Fibroblast of lung (primary cell): ENCODE results near the gene PRPF6. TPM values are rescaled to one million over a fixed set of nuclear protein-coding genes. Genes with fewer than 3 reads are reported as not detected.
"Not testable (repeated sequence)": the region's sequence is repeated elsewhere in the genome, so short reads cannot be mapped to it uniquely, and the experiment has no call there.

ENCODE experiments used
- DNase-seq, 2 donors: peaks; one replicate each; pipeline versions ENCODE4 v3.0.0 to v3.0.0-alpha.2; 2010; ENCODE audit warnings: low read depth in 2 of 2
- H2AFZ ChIP-seq: 2 replicates; pipeline ENCODE4 v1.5.1; 2012; ENCODE audit warnings: low read length, control low read depth, inconsistent platforms
- H3K27ac ChIP-seq: 2 replicates; pipeline ENCODE4 v1.5.1; 2011; ENCODE audit warnings: low read length, control low read depth; ENCODE audit not compliant: insufficient read depth
- H3K27me3 ChIP-seq: 2 replicates; pipeline ENCODE4 v1.5.1; 2011; ENCODE audit warnings: mild to moderate bottlenecking, low read length; ENCODE audit not compliant: control insufficient read depth, insufficient read depth
- H3K36me3 ChIP-seq: 2 replicates; pipeline ENCODE4 v1.5.1; 2011; ENCODE audit warnings: low read length; ENCODE audit not compliant: control insufficient read depth, insufficient read depth
- H3K4me1 ChIP-seq: 2 replicates; pipeline ENCODE4 v1.5.1; 2011; ENCODE audit warnings: low read length; ENCODE audit not compliant: control insufficient read depth, insufficient read depth; ENCODE audit errors: extremely low read depth
- H3K4me2 ChIP-seq: 2 replicates; pipeline ENCODE4 v1.5.1; 2011; ENCODE audit warnings: low read length, control low read depth; ENCODE audit not compliant: insufficient read depth; ENCODE audit errors: extremely low read depth
- H3K4me3 ChIP-seq, 4 experiments: fragments of 200-600 bp in 1 of 4; sonication (generic) in 1 of 4; replicated peaks in 1 of 4; 2 replicates each; pipeline ENCODE4 v1.5.1; 2011 to 2016; ENCODE audit warnings: low read length in 4 of 4, low read depth in 3 of 4, mild to moderate bottlenecking in 3 of 4, control low read depth in 2 of 4, inconsistent platforms in 1 of 4, mixed read lengths in 1 of 4; ENCODE audit not compliant: insufficient read depth in 1 of 4; ENCODE audit errors: control extremely low read depth in 1 of 4
- H3K79me2 ChIP-seq: 2 replicates; pipeline ENCODE4 v1.5.1; 2012; ENCODE audit warnings: mild to moderate bottlenecking, low read length, inconsistent platforms; ENCODE audit not compliant: control insufficient read depth, insufficient read depth
- H3K9ac ChIP-seq: 2 replicates; pipeline ENCODE4 v1.5.1; 2011; ENCODE audit warnings: mild to moderate bottlenecking, low read length, control low read depth; ENCODE audit not compliant: insufficient read depth
- H3K9me3 ChIP-seq: 2 replicates; pipeline ENCODE4 v1.5.1; 2012; ENCODE audit warnings: low read depth, low read length; ENCODE audit not compliant: control insufficient read depth, insufficient read depth
- H4K20me1 ChIP-seq: 2 replicates; pipeline ENCODE4 v1.5.1; 2011; ENCODE audit warnings: low read length; ENCODE audit not compliant: control insufficient read depth, insufficient read depth; ENCODE audit errors: extremely low read depth
- EZH2 ChIP-seq: IDR thresholded peaks from 2 replicates; pipeline ENCODE4 v1.5.1; 2012; ENCODE audit warnings: low read length, control low read depth, mild to moderate bottlenecking; ENCODE audit errors: missing control alignments
- polyA plus RNA-seq, 2 donors: library from polyadenylated mRNA; depleted of rRNA in 1 of 2; stranded (reverse) in 1 of 2; unstranded in 1 of 2; fragments of >200 nt; gene quantifications; 2 replicates each; pipeline ENCODE4 v1.2.1, GENCODE V29; 2011 to 2012; ENCODE audit warnings: missing spikeins in 1 of 2
- total RNA-seq: library from RNA; depleted of rRNA; stranded (reverse); fragments of >200 nt; gene quantifications from 2 replicates; pipeline ENCODE4 v1.2.1, GENCODE V29; 2014
- TF ChIP-seq, protein P1 (sequence below), 2 donors: IDR thresholded peaks in 1 of 2; conservative IDR thresholded peaks in 1 of 2; 1 replicate in 1 of 2; 2 replicates in 1 of 2; pipeline ENCODE4 v1.5.1; 2011 to 2012; ENCODE audit warnings: low read length in 2 of 2, control low read depth in 1 of 2, inconsistent platforms in 1 of 2, low read depth in 1 of 2, mild to moderate bottlenecking in 1 of 2

The PRPF6 gene
- total and polyA plus RNA-seq, 2 donors (not counting 1 experiment from before 2014, with no cell fraction given), result 28.2 to 52.0 TPM

DNA sequence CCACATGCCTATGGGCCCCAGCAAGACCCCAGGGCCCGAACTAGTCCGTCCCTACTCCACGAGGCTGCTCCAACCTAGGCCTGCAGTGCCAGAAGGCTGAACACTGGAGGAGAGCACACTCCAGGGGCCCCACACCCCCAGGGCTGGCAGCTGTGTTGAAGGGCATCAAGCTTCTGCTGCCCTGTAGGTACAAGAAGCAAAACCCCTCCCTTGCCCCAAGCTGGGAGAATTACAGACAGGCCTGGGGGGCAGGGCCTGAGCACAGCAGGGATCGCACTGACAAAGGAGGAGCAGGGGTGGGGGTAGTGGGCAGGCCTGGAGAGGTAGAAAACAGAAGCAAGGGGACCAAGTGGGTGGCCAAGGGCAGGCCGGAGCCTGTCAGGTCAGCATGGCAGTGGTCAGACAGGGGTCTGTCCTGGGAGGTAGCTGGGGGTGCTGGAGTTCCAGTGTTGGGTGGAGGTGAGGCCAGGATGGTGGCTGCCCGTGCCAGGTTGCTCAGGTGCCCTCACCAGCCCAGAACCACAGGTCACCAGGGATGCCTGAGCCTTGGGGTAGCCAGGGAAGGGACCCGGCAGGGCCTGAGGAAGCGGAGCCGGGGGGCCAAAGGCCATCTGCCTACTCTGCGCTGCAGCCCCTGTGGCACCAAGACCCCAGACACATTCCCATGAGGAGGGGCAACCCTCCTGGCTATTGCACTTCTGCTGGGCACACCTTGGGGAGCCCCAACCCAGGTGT lies 21.8 kb upstream of the PRPF6 start:
- Histone ChIP-seq H3K79me2 (peaks cover 20% of the 10 kb centered on the region), H3K9me3 (no peaks in the 10 kb centered on the region), H3K27ac (no peak overlapping the region), H3K4me2 (no peak overlapping the region), H4K20me1 (no peaks in the 10 kb centered on the region), H3K4me3 (no peak overlapping the region), H3K4me1 (peaks cover 16% of the 10 kb centered on the region), H3K36me3 (peaks cover 32% of the 10 kb centered on the region), H3K27me3 (no peaks in the 10 kb centered on the region), H3K9ac (no peak overlapping the region), H2AFZ (no peak overlapping the region)
- no peak for DNase-seq
- TF ChIP-seq, protein P1, sequence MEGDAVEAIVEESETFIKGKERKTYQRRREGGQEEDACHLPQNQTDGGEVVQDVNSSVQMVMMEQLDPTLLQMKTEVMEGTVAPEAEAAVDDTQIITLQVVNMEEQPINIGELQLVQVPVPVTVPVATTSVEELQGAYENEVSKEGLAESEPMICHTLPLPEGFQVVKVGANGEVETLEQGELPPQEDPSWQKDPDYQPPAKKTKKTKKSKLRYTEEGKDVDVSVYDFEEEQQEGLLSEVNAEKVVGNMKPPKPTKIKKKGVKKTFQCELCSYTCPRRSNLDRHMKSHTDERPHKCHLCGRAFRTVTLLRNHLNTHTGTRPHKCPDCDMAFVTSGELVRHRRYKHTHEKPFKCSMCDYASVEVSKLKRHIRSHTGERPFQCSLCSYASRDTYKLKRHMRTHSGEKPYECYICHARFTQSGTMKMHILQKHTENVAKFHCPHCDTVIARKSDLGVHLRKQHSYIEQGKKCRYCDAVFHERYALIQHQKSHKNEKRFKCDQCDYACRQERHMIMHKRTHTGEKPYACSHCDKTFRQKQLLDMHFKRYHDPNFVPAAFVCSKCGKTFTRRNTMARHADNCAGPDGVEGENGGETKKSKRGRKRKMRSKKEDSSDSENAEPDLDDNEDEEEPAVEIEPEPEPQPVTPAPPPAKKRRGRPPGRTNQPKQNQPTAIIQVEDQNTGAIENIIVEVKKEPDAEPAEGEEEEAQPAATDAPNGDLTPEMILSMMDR (conservative IDR thresholded peaks at IDR 0.05 in 1 of 2, IDR thresholded peaks at IDR 0.05 in 1 of 2; ENCODE audit: low read depth in 1 of 2, low read length in 2 of 2), result no peak
- no peak for TF ChIP-seq EZH2

- Histone ChIP-seq H3K4me2 (no peak overlapping the region), H3K9me3 (no peaks in the 10 kb centered on the region), H2AFZ (no peak overlapping the region), H3K79me2 (peaks cover 14% of the 10 kb centered on the region), H4K20me1 (no peaks in the 10 kb centered on the region), H3K4me3 (no peak overlapping the region), H3K9ac (no peak overlapping the region), H3K4me1 (peaks cover 10% of the 10 kb centered on the region), H3K36me3 (peaks cover 32% of the 10 kb centered on the region), H3K27ac (no peak overlapping the region), H3K27me3 (no peaks in the 10 kb centered on the region)
- no peak for TF ChIP-seq EZH2
- TF ChIP-seq, protein P1 (conservative IDR thresholded peaks at IDR 0.05 in 1 of 2, IDR thresholded peaks at IDR 0.05 in 1 of 2; ENCODE audit: low read depth in 1 of 2, low read length in 2 of 2), result no peak
- no peak for DNase-seq
Measured at GRCh38 chr20:63959699-63960075, 21.2 kb upstream of the PRPF6 start.

- H3K36me3 ChIP-seq, result peaks cover 32% of the 10 kb centered on the region
- DNase-seq, H2AFZ ChIP-seq, H3K27me3 ChIP-seq, H4K20me1 ChIP-seq, H3K4me1 ChIP-seq, H3K79me2 ChIP-seq, H3K27ac ChIP-seq, H3K9me3 ChIP-seq, H3K9ac ChIP-seq, H3K4me2 ChIP-seq, H3K4me3 ChIP-seq: not testable (repeated sequence)
Measured at GRCh38 chr20:63960654-63961621, 20.0 kb upstream of the PRPF6 start.
